ENCODE results near the gene CPSF4L.

DNA sequence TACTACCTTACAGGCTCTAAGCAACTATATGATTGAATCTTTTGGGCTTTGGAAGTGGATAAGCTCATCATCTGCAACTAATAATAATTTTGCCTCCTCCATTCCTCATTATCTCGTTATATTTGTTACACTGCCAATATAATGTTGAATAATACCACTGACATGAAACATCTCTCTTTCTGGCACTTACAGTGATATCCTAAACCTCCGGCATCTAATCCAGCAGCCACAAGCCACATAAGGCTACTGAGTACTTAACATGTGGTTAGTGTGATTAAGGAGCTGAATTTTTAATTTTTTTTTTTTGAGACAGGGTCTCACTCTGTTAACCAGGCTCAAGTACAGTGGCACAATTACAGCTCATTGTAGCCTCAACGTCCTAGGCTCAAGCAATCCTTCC lies 40.5 kb upstream of the CPSF4L start:
- TF ChIP-seq EZH2 (IDR thresholded peaks at IDR 0.05) (no peak), EZH2phosphoT487 (IDR thresholded peaks at IDR 0.05) (no peak)
- TF ChIP-seq, protein P1, sequence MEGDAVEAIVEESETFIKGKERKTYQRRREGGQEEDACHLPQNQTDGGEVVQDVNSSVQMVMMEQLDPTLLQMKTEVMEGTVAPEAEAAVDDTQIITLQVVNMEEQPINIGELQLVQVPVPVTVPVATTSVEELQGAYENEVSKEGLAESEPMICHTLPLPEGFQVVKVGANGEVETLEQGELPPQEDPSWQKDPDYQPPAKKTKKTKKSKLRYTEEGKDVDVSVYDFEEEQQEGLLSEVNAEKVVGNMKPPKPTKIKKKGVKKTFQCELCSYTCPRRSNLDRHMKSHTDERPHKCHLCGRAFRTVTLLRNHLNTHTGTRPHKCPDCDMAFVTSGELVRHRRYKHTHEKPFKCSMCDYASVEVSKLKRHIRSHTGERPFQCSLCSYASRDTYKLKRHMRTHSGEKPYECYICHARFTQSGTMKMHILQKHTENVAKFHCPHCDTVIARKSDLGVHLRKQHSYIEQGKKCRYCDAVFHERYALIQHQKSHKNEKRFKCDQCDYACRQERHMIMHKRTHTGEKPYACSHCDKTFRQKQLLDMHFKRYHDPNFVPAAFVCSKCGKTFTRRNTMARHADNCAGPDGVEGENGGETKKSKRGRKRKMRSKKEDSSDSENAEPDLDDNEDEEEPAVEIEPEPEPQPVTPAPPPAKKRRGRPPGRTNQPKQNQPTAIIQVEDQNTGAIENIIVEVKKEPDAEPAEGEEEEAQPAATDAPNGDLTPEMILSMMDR (IDR thresholded peaks at IDR 0.05): no peak

Data from neural progenitor cell (in vitro differentiated cells).